C4-2B (cell line): Measurements from ENCODE around the gene EPHB3.

ENCODE experiments used
- H3K27ac ChIP-seq: fragments of 450-650 bp; 2 replicates; pipeline ENCODE4 v1.5.1; 2017
- ZFX ChIP-seq: fragments of 450-650 bp; IDR thresholded peaks from 2 replicates; pipeline ENCODE4 v1.6.1; 2017
- TF ChIP-seq, protein P1 (sequence below): fragments of 450-650 bp; conservative IDR thresholded peaks from 2 replicates; pipeline ENCODE4 v1.5.1; 2017; ENCODE audit warnings: mild to moderate bottlenecking

Gene EPHB3

GRCh38 chr3:184570489-184570888, 8.9 kb downstream of the EPHB3 start:
- H3K27ac ChIP-seq, result no peak overlapping the region
- TF ChIP-seq ZFX, result no peak
- TF ChIP-seq, protein P1, sequence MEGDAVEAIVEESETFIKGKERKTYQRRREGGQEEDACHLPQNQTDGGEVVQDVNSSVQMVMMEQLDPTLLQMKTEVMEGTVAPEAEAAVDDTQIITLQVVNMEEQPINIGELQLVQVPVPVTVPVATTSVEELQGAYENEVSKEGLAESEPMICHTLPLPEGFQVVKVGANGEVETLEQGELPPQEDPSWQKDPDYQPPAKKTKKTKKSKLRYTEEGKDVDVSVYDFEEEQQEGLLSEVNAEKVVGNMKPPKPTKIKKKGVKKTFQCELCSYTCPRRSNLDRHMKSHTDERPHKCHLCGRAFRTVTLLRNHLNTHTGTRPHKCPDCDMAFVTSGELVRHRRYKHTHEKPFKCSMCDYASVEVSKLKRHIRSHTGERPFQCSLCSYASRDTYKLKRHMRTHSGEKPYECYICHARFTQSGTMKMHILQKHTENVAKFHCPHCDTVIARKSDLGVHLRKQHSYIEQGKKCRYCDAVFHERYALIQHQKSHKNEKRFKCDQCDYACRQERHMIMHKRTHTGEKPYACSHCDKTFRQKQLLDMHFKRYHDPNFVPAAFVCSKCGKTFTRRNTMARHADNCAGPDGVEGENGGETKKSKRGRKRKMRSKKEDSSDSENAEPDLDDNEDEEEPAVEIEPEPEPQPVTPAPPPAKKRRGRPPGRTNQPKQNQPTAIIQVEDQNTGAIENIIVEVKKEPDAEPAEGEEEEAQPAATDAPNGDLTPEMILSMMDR, result no peak

DNA sequence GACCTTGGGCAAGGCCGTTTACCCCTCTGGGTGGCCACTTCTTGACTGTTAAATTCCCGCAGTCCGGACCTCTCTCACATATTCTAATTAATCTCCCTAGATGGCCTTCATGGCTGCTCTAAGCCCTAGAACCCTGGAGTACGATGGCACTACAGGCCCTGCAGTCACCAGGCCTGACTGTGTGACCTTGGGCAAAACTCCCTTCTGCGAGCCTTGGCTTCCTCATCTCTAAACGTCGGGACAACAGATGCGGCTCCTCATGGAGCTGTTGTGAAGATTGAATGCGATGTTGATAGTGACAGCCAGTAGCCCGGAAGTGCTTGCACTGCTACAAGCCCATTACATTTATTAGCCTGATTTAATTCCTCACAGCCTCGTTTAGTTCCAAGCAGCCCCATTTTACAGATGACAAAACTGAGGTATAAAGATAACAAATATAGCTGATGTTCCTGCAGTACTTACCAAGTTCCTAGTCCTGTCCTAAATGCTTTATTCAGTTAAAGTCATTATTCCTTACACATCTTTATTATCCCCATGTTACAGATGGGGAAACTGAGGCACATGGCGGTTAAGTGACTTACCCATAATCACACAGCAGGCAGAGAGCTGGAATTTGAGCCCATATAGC, 10.3 kb downstream of the EPHB3 start:
- TF ChIP-seq, protein P1, result no peak
- H3K27ac ChIP-seq, result no peak overlapping the region

DNA sequence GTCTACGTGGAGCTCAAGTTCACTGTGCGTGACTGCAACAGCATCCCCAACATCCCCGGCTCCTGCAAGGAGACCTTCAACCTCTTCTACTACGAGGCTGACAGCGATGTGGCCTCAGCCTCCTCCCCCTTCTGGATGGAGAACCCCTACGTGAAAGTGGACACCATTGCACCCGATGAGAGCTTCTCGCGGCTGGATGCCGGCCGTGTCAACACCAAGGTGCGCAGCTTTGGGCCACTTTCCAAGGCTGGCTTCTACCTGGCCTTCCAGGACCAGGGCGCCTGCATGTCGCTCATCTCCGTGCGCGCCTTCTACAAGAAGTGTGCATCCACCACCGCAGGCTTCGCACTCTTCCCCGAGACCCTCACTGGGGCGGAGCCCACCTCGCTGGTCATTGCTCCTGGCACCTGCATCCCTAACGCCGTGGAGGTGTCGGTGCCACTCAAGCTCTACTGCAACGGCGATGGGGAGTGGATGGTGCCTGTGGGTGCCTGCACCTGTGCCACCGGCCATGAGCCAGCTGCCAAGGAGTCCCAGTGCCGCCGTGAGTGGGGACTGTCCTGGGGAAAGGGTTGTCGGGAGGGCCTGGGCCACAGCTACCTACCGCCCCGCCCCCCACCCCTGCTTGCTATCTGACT, 11.2 kb downstream of the EPHB3 start:
- TF ChIP-seq ZFX, result no peak
- TF ChIP-seq, protein P1, result no peak
- no peak overlapping the region for H3K27ac ChIP-seq

DNA sequence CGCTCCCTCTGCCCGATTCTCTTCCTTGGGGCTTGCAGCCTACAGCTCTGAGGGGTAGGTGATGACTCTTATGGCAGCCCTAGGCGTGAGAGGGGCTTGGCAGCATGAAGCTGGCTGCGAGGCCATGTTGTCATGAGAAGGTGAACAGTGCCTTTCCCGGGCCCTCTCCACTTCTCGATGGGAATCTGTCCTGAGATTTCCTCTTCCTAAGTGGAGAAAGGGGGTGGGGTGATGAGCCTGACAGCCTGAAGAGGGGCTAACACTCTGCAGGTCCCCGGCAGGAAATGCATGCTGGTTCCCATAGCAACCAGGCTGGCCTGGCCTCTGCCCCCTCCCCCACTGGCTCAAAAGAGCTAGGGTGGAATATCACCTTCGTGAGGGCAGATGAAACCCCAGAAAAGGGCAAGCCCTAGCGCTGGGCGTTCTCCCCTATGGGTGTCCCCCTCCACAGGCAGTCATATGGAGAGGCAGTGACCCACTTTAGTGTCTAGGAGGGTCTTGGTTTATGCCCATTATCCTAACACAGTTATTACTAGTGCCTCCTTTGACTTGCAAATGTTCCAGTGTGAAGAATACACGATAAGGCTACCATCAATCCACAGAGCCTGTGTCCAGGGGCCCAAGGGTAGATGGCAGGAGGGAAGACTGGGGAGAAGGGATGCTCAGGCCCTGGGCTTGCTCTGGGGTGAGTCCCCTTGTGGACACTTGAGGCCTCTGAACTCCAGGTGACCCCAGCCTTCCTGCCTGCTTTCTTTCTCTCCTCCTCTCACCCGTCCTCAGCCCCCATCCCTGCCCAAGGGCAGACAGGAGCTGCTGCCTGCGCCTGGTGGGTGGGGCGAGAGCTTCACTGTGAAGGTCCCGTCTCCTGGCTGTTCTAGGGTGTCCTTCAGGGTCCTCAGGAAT, 13.2 kb downstream of the EPHB3 start:
- no peak overlapping the region for H3K27ac ChIP-seq
- no peak for TF ChIP-seq ZFX
- TF ChIP-seq, protein P1, result no peak

DNA sequence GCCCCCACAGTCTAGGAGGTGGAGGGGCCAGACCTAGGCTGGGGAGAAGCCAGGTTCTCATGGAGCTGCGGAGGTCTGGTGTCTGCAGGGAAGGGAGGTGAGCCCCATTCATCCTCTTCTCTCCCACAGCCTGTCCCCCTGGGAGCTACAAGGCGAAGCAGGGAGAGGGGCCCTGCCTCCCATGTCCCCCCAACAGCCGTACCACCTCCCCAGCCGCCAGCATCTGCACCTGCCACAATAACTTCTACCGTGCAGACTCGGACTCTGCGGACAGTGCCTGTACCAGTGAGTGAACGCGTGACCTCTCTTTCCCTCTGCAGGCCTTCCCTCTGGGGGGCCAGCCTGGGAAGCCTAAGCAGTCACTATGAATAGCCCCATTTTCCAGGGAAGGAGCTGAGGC, 14.1 kb downstream of the EPHB3 start:
- H3K27ac ChIP-seq, result no peak overlapping the region
- TF ChIP-seq, protein P1, result no peak
- TF ChIP-seq ZFX, result no peak

- TF ChIP-seq, protein P1, result no peak
- TF ChIP-seq ZFX, result no peak
Measured at GRCh38 chr3:184576457-184577240, 15.1 kb downstream of the EPHB3 start.

More at GRCh38 chr3:184576457-184577240, 15.1 kb downstream of the EPHB3 start:
- H3K27ac ChIP-seq, result no peak overlapping the region
